ENCODE measurements around the gene TAMALIN.

The TAMALIN gene

DNA sequence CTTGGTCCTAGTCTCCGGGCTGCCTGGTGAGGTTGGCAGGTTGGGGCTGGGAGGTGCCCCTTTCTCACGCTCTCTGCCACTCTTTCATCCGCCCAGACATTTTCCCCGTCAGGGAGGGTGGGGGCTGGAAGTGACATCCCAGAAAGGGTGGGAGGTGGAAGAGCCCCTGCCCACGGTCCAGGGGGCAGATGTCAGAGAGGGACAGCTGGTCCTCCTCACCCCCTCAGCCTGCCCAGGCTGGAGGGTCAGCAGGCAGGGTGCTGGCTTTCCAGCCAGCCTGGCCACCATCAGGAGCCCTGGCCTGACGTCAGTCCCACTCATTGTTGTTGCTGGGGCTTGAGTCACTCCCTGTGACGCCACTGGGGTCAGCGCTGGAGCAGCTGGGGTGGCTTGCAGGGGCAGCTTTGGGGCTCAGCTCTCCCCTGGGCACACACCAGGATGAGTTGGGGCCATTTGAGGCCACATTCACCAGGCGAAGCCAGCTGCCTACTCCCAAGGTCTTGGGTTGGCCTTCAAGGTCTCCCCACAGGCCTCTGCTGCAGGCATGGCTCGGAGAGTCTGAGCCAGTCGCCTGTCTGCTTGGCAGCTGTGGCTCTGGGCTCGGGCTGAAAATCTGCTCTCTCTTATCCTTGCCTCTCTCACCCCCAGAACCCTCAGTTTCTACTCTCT lies 57.4 kb downstream of the TAMALIN start:
- in situ Hi-C loops (cut with HindIII; ENCODE audit: low sequenced_read_pairs), result no loop called here

Measured in endothelial cell of hepatic sinusoid (primary cell).